ENCODE data around the gene C19orf38.
"Not testable (repeated sequence)": the region's sequence is repeated elsewhere in the genome, so short reads cannot be mapped to it uniquely, and the experiment has no call there.

C19orf38 gene

GRCh38 chr19:10870955-10871603 lies 22.9 kb downstream of the C19orf38 start, which contains the start of gene CARM1:
CARM1 (plus strand) TSS chr19:10871553; CDS start chr19:10871703, 150 bp downstream.
- DNase-seq (ENCODE audit: insufficient read length) (peak; percentile 96), FAIRE-seq (peak; percentile 97)
- TF ChIP-seq TAF1 (IDR thresholded peaks at IDR 0.05; ENCODE audit: borderline replicate concordance, low read depth, low read length) (no peak), POLR2AphosphoS5 (IDR thresholded peaks at IDR 0.05; ENCODE audit: low read depth, low read length) (no peak), POLR2A (IDR thresholded peaks at IDR 0.05; ENCODE audit: low read depth, low read length) (no peak)

DNA sequence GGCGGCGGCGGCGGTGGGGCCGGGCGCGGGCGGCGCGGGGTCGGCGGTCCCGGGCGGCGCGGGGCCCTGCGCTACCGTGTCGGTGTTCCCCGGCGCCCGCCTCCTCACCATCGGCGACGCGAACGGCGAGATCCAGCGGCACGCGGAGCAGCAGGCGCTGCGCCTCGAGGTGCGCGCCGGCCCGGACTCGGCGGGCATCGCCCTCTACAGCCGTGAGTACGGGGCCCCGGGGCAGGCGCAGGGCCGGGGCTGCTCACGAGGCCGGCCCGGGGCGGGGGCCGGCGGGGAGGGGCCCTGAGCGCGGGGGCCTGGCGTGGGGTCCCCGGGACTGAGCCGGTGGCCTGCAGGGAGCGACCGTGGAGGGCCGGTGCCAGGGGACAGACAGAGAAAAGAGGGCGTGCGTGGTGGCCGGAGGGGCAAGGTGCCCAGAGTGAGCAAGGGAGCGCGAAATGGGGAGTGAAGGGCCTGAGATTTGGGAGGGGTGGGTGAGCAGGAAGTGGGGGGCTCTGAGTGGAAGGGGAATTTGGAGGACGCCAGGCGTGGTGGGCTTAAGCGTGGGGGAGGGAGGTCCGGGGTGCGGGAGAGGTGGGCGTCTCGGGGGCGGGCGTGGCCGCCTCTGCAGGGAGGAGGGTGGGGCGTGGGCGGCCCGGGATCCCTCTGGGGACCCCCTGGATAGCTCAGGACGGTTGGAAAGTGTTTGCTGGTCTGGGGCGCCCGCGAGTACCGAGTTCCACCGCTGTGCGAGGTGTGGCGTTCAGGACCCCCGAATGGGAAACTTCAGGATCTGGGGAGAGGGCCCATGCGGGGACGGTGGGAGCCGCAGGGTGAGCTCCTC lies 23.7 kb downstream of the C19orf38 start:
- no peak for TF ChIP-seq TAF1 (IDR thresholded peaks at IDR 0.05; ENCODE audit: borderline replicate concordance, low read depth, low read length)
- TF ChIP-seq POLR2A (IDR thresholded peaks at IDR 0.05; ENCODE audit: low read depth, low read length), result no peak; the same call in 1 of the 2 replicates
- TF ChIP-seq POLR2AphosphoS5 (IDR thresholded peaks at IDR 0.05; ENCODE audit: low read depth, low read length), result no peak; the same call in 1 of the 2 replicates
- DNase-seq (ENCODE audit: insufficient read length), result no peak
- FAIRE-seq, result no peak

GRCh38 chr19:10872546-10873107 lies 24.4 kb downstream of the C19orf38 start:
- no peak for TF ChIP-seq POLR2AphosphoS5 (IDR thresholded peaks at IDR 0.05; ENCODE audit: low read depth, low read length)
- TF ChIP-seq TAF1 (IDR thresholded peaks at IDR 0.05; ENCODE audit: borderline replicate concordance, low read depth, low read length), result no peak
- TF ChIP-seq POLR2A (IDR thresholded peaks at IDR 0.05; ENCODE audit: low read depth, low read length), result no peak
- DNase-seq (ENCODE audit: insufficient read length) (no peak), FAIRE-seq (peak; percentile 33)

DNA sequence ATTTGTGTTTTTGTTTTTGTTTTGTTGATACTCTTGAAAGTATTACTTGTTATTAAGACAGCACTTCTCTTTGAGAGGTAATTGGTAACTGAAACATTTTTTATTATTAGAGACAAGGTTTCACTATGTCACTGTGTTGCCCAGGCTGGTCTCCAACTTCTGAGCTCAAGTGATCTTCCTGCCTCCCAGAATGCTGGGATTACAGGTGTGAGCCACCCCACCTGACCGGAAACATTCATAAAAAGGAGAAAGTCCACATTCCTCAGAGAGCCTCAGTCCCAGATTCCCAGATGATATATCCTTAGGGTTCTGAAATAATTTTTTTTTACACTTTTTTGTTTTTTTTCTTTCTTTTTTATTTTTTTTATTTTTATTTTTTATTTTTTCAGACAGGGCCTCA lies 25.8 kb downstream of the C19orf38 start:
- DNase-seq (ENCODE audit: insufficient read length), result no peak
- no peak for FAIRE-seq
- TF ChIP-seq TAF1 (IDR thresholded peaks at IDR 0.05; ENCODE audit: borderline replicate concordance, low read depth, low read length) (no peak), POLR2AphosphoS5 (IDR thresholded peaks at IDR 0.05; ENCODE audit: low read depth, low read length) (no peak), POLR2A (IDR thresholded peaks at IDR 0.05; ENCODE audit: low read depth, low read length) (no peak)

DNA sequence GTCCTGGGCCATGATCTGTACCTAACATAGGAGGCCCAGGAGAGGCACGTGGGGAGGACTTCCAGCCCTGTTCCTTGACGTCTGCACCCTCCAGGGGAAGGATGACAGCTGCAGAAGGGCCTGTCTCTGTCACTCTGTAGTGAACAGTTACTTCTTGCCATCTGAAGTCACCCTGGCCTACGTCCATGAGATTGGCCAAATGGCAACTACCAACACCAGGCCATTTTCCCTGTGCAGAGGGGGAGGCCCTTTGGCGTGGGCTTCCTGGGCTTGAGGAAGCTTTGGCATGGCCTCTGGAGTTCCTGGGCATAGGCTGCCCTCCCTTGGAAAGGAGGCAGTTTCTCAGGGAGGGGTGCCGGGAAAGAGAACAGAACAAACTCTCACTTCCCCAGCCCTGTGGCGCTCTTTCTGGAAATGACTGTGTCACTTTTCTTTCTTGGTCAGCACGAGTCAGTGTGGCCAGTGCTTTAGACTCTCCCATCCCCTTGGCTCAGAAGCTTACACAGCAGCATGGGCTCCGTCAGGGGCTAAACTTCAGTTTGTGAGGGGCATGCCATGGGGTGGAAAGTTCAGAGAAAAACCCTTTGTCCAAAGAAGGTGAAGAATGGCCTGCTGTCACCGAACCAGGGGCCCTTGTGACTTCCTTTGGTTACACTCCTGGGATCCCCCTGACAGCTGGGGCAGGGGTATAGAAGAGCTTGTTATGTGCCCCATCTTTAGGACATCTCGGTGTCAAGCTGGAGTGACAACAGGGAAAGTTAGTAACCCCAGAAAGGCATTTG lies 28.4 kb downstream of the C19orf38 start:
- peak; percentile 92 for FAIRE-seq
- peak; percentile 47; the same call in 1 of the 2 replicates for TF ChIP-seq TAF1 (IDR thresholded peaks at IDR 0.05; ENCODE audit: borderline replicate concordance, low read depth, low read length)
- 0 out of 2 replicates have a peak, but pooled peaks have one; percentile 0 for TF ChIP-seq POLR2AphosphoS5 (IDR thresholded peaks at IDR 0.05; ENCODE audit: low read depth, low read length)
- TF ChIP-seq POLR2A (IDR thresholded peaks at IDR 0.05; ENCODE audit: low read depth, low read length), result no peak; the same call in 1 of the 2 replicates
- no peak for DNase-seq (ENCODE audit: insufficient read length)

GRCh38 chr19:10877608-10878007 lies 29.4 kb downstream of the C19orf38 start:
- FAIRE-seq, result not testable (repeated sequence)

GRCh38 chr19:10878253-10878652 lies 30.0 kb downstream of the C19orf38 start:
- TF ChIP-seq POLR2A (IDR thresholded peaks at IDR 0.05; ENCODE audit: low read depth, low read length), result no peak
- TF ChIP-seq POLR2AphosphoS5 (IDR thresholded peaks at IDR 0.05; ENCODE audit: low read depth, low read length), result no peak
- TF ChIP-seq TAF1 (IDR thresholded peaks at IDR 0.05; ENCODE audit: borderline replicate concordance, low read depth, low read length), result no peak
- DNase-seq (ENCODE audit: insufficient read length), result no peak
- no peak for FAIRE-seq

More at GRCh38 chr19:10877608-10878007, 29.4 kb downstream of the C19orf38 start:
- DNase-seq (ENCODE audit: insufficient read length), result not testable (repeated sequence)

DNA sequence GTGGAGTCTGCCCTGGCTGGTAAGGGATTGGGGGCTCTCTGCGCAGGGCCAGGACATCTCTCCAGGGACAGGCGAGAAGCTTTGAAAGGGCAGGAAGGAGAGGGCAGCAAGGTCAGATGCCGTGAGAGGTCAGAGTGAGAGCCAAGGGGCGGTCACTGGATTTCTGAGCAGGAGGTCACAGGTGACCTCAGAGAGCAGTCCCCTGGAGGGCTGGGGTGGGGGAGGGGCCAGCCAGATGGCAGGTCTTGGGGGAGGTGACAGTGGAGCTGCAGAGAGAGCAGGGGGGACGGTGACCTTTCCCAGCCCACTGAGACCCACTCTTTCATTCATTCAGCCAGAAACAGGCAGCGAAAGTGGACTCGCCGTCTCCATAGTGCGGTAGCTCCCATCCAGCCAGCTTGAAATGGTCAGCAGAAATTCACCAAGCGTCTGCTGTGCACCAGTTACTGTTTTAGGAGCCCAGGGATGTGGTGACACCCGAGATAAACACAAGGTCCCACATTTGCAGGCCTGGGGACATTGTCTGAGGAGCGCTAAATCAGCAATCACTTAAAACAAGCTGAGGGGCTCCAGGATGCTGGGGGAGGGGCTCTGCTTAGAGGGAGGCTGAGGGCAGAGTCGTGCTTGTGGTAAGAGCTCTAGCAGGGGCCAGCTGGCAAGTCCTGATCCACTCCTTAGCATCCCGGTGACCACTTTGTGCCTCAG lies 33.3 kb downstream of the C19orf38 start:
- FAIRE-seq, result no peak

DNA sequence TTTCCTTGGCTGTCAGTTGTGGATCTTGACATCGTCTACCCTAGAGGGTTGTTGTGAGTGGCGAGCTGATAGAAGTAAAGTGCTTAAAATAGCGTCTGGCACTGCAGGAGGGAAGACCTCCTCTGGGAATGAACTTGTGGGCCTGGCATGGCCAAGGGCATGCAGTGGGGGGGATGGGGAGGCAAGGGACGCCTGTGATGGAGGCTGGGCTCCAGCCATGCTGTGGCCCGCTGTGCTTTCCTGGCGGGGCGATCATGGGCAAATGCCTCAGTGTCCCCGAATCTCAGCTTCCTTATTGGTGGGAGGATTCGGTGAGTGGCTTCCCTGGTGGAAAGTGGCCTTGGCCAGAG lies 33.9 kb downstream of the C19orf38 start:
- DNase-seq (ENCODE audit: insufficient read length), result no peak
- no peak for FAIRE-seq
- no peak for TF ChIP-seq TAF1 (IDR thresholded peaks at IDR 0.05; ENCODE audit: borderline replicate concordance, low read depth, low read length)
- TF ChIP-seq POLR2A (IDR thresholded peaks at IDR 0.05; ENCODE audit: low read depth, low read length), result no peak
- no peak for TF ChIP-seq POLR2AphosphoS5 (IDR thresholded peaks at IDR 0.05; ENCODE audit: low read depth, low read length)

More for the DNA sequence above, 33.3 kb downstream of the C19orf38 start:
- TF ChIP-seq TAF1 (IDR thresholded peaks at IDR 0.05; ENCODE audit: borderline replicate concordance, low read depth, low read length) (no peak), POLR2A (IDR thresholded peaks at IDR 0.05; ENCODE audit: low read depth, low read length) (no peak), POLR2AphosphoS5 (IDR thresholded peaks at IDR 0.05; ENCODE audit: low read depth, low read length) (no peak)
- no peak for DNase-seq (ENCODE audit: insufficient read length)

DNA sequence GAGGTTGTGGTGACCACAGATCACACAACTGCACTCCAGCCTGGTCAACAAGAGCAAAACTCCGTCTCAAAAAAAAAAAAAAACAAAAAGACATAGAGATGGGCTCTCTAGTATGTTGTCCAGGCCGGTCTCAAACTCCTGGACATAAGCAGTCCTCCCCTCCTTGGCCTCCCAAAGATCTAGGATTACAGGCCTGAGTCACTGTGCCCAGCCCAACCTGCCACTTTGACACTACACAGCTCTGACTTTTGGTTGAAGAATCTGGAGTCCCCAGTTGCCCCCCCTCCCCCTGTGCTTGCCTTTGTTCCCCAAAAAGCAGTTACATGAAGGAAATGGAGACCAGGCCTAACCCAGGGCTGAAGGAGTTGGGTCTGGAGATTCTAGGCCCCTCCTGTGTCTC lies 36.1 kb downstream of the C19orf38 start:
- FAIRE-seq (no peak), DNase-seq (ENCODE audit: insufficient read length) (no peak)

More for the DNA sequence above, 36.1 kb downstream of the C19orf38 start:
- TF ChIP-seq TAF1 (IDR thresholded peaks at IDR 0.05; ENCODE audit: borderline replicate concordance, low read depth, low read length) (no peak), POLR2AphosphoS5 (IDR thresholded peaks at IDR 0.05; ENCODE audit: low read depth, low read length) (no peak), POLR2A (IDR thresholded peaks at IDR 0.05; ENCODE audit: low read depth, low read length) (no peak)
